ENCODE measurements around the gene NHLH2. TPM values are rescaled to one million over a fixed set of nuclear protein-coding genes. Genes with fewer than 3 reads are reported as not detected.

NHLH2 gene
- total RNA-seq, 2 donors from 2014 or later, result not detected

DNA sequence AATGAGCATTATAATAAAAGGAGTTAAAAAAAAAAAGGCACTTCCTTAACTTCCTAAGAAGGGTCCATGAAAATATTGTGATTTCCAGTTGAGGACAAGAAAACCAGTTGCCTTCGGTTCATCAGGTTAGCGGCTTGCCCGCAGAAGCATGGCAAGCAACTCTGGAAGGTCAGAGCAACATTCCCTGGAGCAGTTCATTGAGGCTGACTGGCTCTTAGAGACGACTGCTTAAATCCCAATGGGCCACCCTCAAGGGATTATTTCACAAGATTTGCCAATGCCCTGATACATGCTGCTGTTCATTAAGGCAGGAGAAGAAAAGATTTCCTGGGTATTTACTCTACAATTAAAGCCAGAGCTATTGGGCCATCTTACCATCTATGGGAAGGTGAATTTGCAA, 43.4 kb downstream of the NHLH2 start:
- no peak for DNase-seq
- no peak overlapping the region for H3K27ac ChIP-seq
- H3K27me3 ChIP-seq, result no peaks in the 10 kb centered on the region
- intact Hi-C loops (cut with DNase I), result no loop called here
- no peak overlapping the region for H3K4me3 ChIP-seq
- H3K9ac ChIP-seq (ENCODE audit: low read depth in 2 of 2, low read length in 2 of 2), result no peak overlapping the region
- H3K4me1 ChIP-seq, result no peaks in the 10 kb centered on the region
- no peaks in the 10 kb centered on the region for H3K9me3 ChIP-seq
- no peak for TF ChIP-seq CTCF (IDR thresholded peaks at IDR 0.05)
- H3K36me3 ChIP-seq, result no peaks in the 10 kb centered on the region

DNA sequence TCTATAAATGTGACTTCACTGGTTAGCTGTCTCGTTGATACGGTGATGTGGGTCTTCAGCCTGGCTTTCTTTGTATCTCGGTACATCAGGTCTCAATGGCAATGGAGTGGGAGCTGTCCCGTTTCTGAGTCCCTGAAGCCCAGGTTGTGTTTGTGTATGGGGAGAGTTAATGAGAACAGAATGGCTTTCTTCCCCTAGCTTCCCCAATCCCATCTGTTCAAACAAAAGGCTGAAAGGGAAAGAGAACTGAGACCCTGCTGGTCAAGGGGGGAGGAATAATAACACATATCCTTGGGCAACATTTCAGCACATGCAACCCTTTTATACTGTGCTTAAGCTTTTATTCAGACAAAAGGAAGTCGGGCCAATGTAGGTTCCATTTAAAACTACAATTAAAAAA, 44.0 kb downstream of the NHLH2 start:
- Histone ChIP-seq H3K4me1 (no peaks in the 10 kb centered on the region), H3K9me3 (no peaks in the 10 kb centered on the region), H3K36me3 (no peaks in the 10 kb centered on the region), H3K9ac (ENCODE audit: low read depth in 2 of 2, low read length in 2 of 2) (no peak overlapping the region), H3K4me3 (no peak overlapping the region), H3K27ac (no peak overlapping the region), H3K27me3 (no peaks in the 10 kb centered on the region)
- no peak for TF ChIP-seq CTCF (IDR thresholded peaks at IDR 0.05)
- intact Hi-C loops (cut with DNase I), result no loop called here
- DNase-seq, result no peak

- Histone ChIP-seq H3K36me3 (no peaks in the 10 kb centered on the region), H3K27ac (no peak overlapping the region), H3K4me1 (no peaks in the 10 kb centered on the region), H3K9ac (ENCODE audit: low read depth in 2 of 2, low read length in 2 of 2) (no peak overlapping the region), H3K9me3 (no peaks in the 10 kb centered on the region), H3K4me3 (no peak overlapping the region), H3K27me3 (no peaks in the 10 kb centered on the region)
- DNase-seq, result no peak
- no peak for TF ChIP-seq CTCF (IDR thresholded peaks at IDR 0.05)
- intact Hi-C loops (cut with DNase I), result no loop called here
Measured at GRCh38 chr1:115796036-115796435, 44.9 kb downstream of the NHLH2 start.

DNA sequence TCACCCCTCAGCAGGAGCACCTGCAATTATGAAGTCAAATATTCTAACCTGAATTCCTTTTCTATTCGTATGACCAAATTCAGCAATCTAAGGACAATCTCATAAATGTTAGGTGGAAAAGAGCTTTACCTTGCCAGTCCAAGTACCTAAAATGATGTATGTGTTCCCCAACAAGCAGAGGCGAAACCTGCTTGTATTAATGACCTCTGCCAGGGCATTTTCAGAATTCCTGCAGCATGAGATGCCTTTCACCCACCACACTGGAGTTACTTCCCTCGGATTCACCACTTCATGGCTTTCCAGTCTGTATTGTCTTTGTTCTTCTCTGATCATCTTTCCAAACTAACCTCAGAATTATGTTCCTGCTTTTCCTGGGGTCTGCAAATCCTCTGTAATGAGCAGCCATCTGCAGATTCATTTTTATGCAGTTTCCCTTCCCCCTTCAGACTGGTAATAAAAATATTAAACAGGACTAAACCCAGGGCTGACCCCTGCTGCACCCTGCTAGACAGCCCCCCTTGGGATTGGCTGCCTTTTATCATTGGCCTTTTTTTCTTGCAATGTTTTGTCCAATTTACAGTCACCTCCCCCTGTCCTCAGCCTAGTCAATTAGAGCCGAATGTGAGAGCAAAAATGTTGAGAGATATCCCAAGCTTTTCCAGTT, 45.8 kb downstream of the NHLH2 start:
- H3K4me3 ChIP-seq, result no peak overlapping the region
- H3K4me1 ChIP-seq, result no peaks in the 10 kb centered on the region
- H3K9ac ChIP-seq (ENCODE audit: low read depth in 2 of 2, low read length in 2 of 2), result no peak overlapping the region
- no peaks in the 10 kb centered on the region for H3K36me3 ChIP-seq
- no peak overlapping the region for H3K27ac ChIP-seq
- DNase-seq, result no peak
- intact Hi-C loops (cut with DNase I), result no loop called here
- TF ChIP-seq CTCF (IDR thresholded peaks at IDR 0.05), result no peak
- H3K27me3 ChIP-seq, result no peaks in the 10 kb centered on the region
- H3K9me3 ChIP-seq, result no peaks in the 10 kb centered on the region

- H3K27ac ChIP-seq, result no peak overlapping the region
- intact Hi-C loops (cut with DNase I), result no loop called here
- no peak for TF ChIP-seq CTCF (IDR thresholded peaks at IDR 0.05)
- DNase-seq, result no peak
- no peaks in the 10 kb centered on the region for H3K4me1 ChIP-seq
- no peaks in the 10 kb centered on the region for H3K27me3 ChIP-seq
- H3K36me3 ChIP-seq, result no peaks in the 10 kb centered on the region
- no peak overlapping the region for H3K4me3 ChIP-seq
- H3K9me3 ChIP-seq, result no peaks in the 10 kb centered on the region
- H3K9ac ChIP-seq (ENCODE audit: low read depth in 2 of 2, low read length in 2 of 2), result no peak overlapping the region
Measured at GRCh38 chr1:115793162-115793561, 47.8 kb downstream of the NHLH2 start.

Measured in colonic mucosa (tissue), 4 donors.